Measurements from ENCODE around the gene FRAS1. TPM values are rescaled to one million over a fixed set of nuclear protein-coding genes. Genes with fewer than 3 reads are reported as not detected.
"Not testable (repeated sequence)": the region's sequence is repeated elsewhere in the genome, so short reads cannot be mapped to it uniquely, and the experiment has no call there.

FRAS1 gene
- total RNA-seq, 2 experiments from 2014 or later, result 0.04 to 0.24 TPM

DNA sequence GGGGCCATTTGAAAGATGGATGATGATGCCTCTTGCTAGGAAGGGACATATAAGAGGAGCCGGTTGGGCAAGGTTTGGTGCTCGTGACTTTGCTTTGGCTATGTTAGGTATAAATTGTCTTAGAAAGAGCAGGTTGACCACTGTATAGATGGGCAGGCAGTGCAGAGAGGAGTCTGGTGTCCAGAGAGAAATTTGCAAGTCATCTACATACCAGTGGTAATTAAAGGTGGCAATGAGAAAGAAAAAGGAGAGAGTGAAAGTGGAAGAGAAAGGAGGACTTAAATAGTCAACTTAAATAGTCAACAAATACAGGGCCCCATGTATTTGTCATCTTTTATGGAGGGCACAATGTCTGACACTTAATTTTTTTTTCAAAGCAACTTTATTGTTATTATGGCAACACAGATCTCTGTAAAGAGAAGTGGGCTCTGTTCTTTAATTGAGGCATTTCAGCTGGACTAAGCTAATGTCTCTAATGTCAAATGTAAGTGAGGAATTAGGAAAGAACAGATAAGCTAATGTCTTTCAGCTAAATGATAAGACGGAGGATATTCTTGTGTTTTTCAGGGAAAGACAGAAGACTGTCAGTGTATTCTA is 419.1 kb downstream of the FRAS1 start:
- Mint-ChIP-seq H3K27ac (no peak overlapping the region), H3K36me3 (no peaks in the 10 kb centered on the region), H3K9me3 (no peaks in the 10 kb centered on the region), H3K4me3 (no peak overlapping the region), H3K27me3 (no peaks in the 10 kb centered on the region), H3K4me1 (no peaks in the 10 kb centered on the region)
- DNase-seq, result no peak

DNA sequence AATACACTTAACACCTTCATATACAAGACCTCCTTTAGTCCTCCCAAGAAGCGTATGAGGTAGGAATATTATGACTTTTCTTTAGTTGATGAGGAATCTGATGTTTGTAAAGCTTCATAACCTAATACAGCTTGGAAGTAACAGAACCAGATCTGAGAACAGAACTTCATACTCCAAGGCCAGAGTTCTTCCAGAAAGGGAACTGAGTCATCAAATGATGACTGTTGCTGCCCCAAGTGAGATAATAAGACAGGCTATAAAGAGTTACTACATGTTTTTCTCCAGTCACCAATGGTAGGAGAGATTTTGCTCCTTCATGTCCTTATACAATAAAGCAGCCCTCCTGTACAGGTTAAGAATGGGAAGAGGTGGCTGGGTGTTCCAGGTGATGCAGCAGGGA is 420.2 kb downstream of the FRAS1 start:
- no peaks in the 10 kb centered on the region for H3K27me3 Mint-ChIP-seq
- H3K4me1 Mint-ChIP-seq, result no peaks in the 10 kb centered on the region
- no peaks in the 10 kb centered on the region for H3K9me3 Mint-ChIP-seq
- H3K27ac Mint-ChIP-seq, result no peak overlapping the region
- H3K36me3 Mint-ChIP-seq, result no peaks in the 10 kb centered on the region
- H3K4me3 Mint-ChIP-seq, result no peak overlapping the region
- DNase-seq, result no peak

DNA sequence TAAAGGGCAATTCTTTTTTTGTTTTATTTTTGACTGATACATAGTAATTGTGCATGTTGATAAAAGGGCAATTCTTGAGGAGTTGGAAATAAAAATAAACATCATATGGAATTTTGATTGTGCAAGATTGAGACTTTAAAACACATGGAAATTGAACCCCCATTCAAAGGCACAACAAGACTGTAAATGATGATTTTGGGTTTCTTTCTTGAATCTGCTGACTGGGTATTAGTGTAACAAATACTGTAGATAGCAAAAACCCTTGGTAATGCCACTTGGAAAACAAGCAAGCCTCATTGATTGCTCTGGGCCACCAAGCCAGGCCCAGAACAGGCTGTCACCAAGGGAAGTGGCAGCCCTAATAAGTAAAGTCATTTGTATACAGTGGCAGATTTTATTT is 421.4 kb downstream of the FRAS1 start:
- Mint-ChIP-seq H3K36me3 (no peaks in the 10 kb centered on the region), H3K4me1 (no peaks in the 10 kb centered on the region), H3K4me3 (no peak overlapping the region), H3K9me3 (no peaks in the 10 kb centered on the region), H3K27me3 (no peaks in the 10 kb centered on the region), H3K27ac (no peak overlapping the region)
- no peak for DNase-seq

DNA sequence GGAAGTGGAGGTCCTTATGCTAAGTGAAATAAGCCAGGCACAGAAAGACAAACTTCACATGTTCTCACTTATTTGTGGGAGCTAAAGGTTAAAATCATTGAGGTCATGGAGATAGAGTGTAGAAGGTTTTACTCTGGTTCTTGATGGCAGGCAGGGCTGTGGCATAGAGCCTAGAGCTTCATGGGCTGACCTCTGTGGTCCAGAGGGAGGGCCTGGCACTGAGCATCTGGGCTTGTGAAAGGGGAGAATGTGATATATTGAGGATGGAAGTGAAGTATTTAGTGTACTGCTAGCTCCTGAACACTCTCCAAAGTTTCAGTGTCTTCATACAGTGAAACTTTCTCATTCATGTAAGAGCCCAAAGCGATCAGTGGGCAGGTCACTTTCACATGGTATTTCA is 423.2 kb downstream of the FRAS1 start:
- H3K9me3 Mint-ChIP-seq, result no peaks in the 10 kb centered on the region
- H3K4me3 Mint-ChIP-seq, result no peak overlapping the region
- H3K27ac Mint-ChIP-seq, result no peak overlapping the region
- no peak for DNase-seq
- no peaks in the 10 kb centered on the region for H3K4me1 Mint-ChIP-seq
- no peaks in the 10 kb centered on the region for H3K27me3 Mint-ChIP-seq
- no peaks in the 10 kb centered on the region for H3K36me3 Mint-ChIP-seq

DNA sequence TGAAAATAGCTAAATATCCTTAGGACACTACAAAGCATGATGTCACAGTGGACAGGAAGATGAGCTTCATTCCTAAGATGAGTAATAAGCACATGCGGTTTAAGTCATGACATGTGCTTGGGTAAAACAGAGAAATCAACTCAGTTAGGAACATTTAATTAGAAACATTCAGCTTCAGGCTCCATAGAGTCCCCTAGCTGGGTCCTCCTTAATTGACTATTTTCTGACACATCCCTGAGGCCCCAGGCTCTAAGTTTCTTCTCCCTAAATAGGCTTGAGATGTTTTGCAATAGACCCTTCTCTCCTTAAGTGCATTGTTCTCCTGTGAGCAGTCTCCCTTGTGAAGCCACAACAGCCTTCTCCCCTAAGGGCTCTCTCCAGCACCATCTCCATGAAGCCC is 424.1 kb downstream of the FRAS1 start:
- H3K27ac Mint-ChIP-seq, result no peak overlapping the region
- no peaks in the 10 kb centered on the region for H3K4me1 Mint-ChIP-seq
- no peaks in the 10 kb centered on the region for H3K27me3 Mint-ChIP-seq

DNA sequence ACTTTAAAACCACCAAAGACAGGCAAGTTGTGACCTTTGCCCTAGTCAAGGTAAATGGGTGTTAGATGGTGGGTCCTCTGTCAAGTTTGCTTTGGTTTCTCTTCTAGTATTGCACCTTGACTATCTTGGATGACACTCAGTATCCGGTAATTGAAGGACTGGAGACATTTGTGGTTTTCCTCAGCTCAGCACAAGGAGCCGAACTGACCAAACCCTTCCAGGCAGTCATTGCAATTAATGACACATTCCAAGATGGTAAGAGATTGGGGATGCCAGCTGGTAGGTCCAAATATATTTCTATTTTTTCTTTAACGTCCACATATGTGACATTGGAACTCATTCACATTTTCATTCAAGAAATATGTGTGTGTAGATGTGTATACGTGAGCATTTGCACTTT is 425.2 kb downstream of the FRAS1 start:
- DNase-seq, result no peak
- no peaks in the 10 kb centered on the region for H3K4me1 Mint-ChIP-seq
- H3K27me3 Mint-ChIP-seq, result no peaks in the 10 kb centered on the region
- no peaks in the 10 kb centered on the region for H3K9me3 Mint-ChIP-seq
- H3K36me3 Mint-ChIP-seq, result no peaks in the 10 kb centered on the region
- no peak overlapping the region for H3K4me3 Mint-ChIP-seq
- no peak overlapping the region for H3K27ac Mint-ChIP-seq

More for the DNA sequence above, 424.1 kb downstream of the FRAS1 start:
- no peaks in the 10 kb centered on the region for H3K9me3 Mint-ChIP-seq
- no peaks in the 10 kb centered on the region for H3K36me3 Mint-ChIP-seq
- no peak overlapping the region for H3K4me3 Mint-ChIP-seq
- DNase-seq, result no peak

DNA sequence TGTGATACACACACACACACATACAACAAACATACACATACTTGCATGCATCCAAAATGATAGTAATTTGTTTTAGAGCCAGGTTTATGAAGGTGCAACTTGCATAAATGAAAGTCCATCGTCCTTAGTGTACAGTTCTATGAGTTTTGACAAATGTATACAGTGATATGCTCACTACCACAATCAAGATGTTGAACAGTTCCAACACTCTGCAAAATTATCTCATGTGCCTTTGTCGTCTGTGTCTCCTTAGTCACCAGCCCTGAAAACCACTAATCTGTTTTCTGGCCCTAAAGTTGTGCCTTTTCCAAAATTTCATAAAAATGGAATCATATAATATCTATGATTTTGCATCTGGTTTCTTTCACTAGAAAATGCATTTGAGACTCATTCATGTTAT is 426.7 kb downstream of the FRAS1 start:
- Mint-ChIP-seq H3K4me1 (no peaks in the 10 kb centered on the region), H3K27me3 (no peaks in the 10 kb centered on the region), H3K36me3 (no peaks in the 10 kb centered on the region), H3K9me3 (no peaks in the 10 kb centered on the region), H3K27ac (no peak overlapping the region), H3K4me3 (no peak overlapping the region)
- DNase-seq, result no peak

DNA sequence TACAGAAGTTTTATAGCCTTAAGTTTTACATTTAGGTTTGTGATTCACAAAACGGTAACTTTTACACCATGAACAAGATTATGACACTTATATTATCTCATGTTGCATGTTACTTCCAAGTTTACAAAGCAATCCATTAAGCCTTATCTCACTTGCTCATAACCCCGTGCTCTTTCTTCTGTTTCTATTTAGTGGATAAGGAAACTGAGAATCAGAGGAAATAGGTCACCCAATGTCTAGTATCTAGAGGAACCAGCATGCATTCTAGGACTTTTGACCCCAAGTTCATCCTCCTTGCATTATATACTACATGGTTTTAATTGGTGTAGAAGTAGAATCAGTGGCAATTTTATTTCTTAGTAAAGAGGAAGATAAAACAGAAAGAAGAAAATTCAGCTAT is 427.5 kb downstream of the FRAS1 start:
- H3K4me1 Mint-ChIP-seq, result no peaks in the 10 kb centered on the region
- DNase-seq, result no peak
- no peak overlapping the region for H3K27ac Mint-ChIP-seq
- H3K36me3 Mint-ChIP-seq, result no peaks in the 10 kb centered on the region
- peaks cover 1% of the 10 kb centered on the region for H3K27me3 Mint-ChIP-seq
- no peak overlapping the region for H3K4me3 Mint-ChIP-seq
- no peaks in the 10 kb centered on the region for H3K9me3 Mint-ChIP-seq

DNA sequence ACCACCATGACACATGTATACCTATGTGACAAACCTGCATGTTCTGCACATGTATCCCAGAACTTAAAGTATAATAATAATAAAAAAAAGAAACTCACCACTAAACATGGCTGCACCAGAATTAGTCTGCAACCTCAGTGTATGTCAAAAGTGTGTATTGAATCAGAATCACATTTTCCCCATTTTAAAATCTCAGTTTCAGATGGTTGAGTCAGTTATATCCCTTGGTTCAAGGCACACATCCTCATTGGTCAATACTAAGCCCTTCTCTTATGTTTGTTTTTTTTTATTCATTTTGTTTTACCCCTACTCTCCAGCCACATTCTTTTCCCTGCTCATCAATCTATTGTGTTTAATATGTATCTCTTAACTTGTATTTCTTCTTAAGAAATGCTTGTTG is 436.6 kb downstream of the FRAS1 start:
- Mint-ChIP-seq H3K27me3 (peaks cover 16% of the 10 kb centered on the region), H3K36me3 (no peaks in the 10 kb centered on the region)

DNA sequence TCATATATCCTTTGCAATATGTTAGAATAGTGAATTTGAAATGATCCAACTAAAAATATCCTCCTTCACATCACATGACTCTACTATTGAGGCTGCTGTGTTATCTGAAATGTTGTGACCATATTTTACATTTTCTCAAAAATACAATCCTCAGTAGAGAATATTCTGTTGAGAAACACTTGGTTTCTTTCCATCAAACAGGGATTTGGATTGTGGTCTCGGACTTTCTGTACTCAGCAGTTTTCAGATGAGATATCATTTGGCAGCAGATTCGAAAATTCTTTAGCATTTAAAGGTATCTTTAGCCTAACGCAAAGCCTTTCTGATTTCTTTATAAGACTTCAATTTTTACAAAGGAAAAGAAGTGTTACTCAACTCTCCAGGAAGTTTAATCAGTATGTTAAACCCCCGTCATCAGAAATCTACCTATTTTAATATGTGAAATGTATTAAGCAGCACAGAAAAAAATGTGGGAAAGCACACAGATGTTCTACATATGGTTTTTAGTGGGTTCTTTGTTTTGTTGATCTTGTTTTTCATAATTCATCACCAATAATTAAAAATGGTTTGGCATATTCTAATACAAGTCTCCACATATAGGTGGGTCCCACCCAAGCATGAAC is 439.0 kb downstream of the FRAS1 start:
- H3K4me1 Mint-ChIP-seq, result no peaks in the 10 kb centered on the region
- H3K4me3 Mint-ChIP-seq, result no peak overlapping the region
- no peak for DNase-seq
- H3K27ac Mint-ChIP-seq, result no peak overlapping the region
- H3K36me3 Mint-ChIP-seq, result no peaks in the 10 kb centered on the region
- H3K9me3 Mint-ChIP-seq, result no peaks in the 10 kb centered on the region
- H3K27me3 Mint-ChIP-seq, result peaks cover 3% of the 10 kb centered on the region

More for the DNA sequence above, 436.6 kb downstream of the FRAS1 start:
- Mint-ChIP-seq H3K27ac (no peak overlapping the region), H3K4me1 (no peaks in the 10 kb centered on the region), H3K4me3 (no peak overlapping the region), H3K9me3 (no peaks in the 10 kb centered on the region)
- DNase-seq, result no peak

DNA sequence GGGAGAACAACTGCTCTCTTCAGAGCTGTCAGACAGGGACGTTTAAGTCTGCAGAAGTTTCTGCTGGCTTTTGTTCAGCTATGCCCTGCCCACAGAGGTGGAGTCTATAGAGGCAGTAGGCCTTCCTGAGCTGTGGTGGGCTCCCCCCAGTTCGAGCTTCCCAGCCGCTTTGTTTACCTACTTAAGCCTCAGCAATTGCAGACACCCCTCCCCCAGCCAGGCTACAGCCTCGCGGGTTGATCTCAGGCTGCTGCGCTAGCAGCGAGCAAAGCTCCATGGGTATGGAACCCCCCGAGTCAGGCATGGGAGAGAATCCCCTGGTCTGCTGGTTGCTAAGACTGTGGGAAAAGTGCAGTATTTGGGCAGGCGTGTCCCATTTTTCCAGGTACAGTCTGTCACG is 449.1 kb downstream of the FRAS1 start:
- not testable (repeated sequence) for H3K4me1 Mint-ChIP-seq, H3K27me3 Mint-ChIP-seq, H3K9me3 Mint-ChIP-seq, DNase-seq, H3K27ac Mint-ChIP-seq, H3K4me3 Mint-ChIP-seq, H3K36me3 Mint-ChIP-seq

DNA sequence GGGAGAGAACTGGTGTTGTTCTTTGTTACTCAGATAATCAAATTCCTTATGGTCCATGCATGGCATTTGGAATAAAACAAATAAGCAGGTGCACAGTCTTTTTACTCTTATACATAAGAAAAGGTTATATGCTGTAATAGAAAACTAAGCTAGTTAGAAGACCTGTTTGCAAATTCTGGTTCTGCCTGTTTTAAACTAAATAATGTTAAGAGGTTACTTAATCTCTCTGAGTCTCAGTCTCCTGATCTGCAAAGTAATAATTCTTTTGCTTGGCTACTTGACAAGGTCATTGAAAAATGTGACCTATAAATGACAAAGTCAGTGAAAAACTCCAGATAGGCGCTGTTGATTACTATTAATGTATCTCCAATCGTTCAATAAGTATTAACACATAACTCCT is 451.9 kb downstream of the FRAS1 start:
- H3K27ac Mint-ChIP-seq, result no peak overlapping the region
- no peaks in the 10 kb centered on the region for H3K36me3 Mint-ChIP-seq
- H3K4me1 Mint-ChIP-seq, result no peaks in the 10 kb centered on the region
- H3K9me3 Mint-ChIP-seq, result no peaks in the 10 kb centered on the region
- DNase-seq, result no peak
- H3K27me3 Mint-ChIP-seq, result peaks cover 3% of the 10 kb centered on the region
- no peak overlapping the region for H3K4me3 Mint-ChIP-seq

DNA sequence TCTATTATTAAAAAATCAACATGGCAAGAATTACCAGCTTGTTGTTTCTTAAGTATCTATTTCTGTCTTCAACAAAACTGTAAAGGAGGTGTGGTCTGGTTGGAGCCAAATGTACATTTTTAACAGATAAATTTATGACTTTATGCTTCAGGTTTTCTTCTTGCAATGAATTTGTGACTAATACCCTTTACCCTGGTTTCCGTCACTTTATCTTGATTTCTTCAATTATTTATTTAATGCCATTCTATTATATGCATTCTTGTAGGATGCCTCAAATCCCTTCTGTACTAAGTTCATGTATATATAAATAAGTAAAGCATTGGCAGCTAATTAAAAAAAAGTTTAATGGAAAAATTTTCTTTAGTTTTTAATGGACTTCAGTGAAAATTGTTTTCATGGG is 453.0 kb downstream of the FRAS1 start:
- Mint-ChIP-seq H3K4me3 (no peak overlapping the region), H3K4me1 (no peaks in the 10 kb centered on the region), H3K36me3 (no peaks in the 10 kb centered on the region), H3K27me3 (peaks cover 3% of the 10 kb centered on the region), H3K27ac (no peak overlapping the region), H3K9me3 (no peaks in the 10 kb centered on the region)
- DNase-seq, result no peak

DNA sequence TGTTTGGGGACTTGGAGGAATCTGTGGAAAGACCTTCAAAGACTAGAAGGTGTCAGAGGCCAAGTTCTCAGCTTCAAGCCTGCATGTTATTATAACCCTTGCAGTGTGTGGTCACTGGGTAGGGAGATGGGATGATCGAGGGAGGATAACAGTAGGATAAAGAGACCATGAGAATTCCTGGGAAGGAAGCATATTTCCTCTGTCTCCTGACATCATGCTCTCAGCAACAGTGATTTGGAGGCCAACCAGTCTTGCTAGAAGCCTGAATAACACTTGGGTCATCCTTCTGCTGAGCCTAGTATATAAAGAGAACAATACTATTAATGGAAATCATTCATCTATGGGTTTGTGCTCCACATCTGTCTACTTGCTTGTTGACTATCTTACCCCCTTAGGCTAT is 453.6 kb downstream of the FRAS1 start:
- Mint-ChIP-seq H3K4me1 (no peaks in the 10 kb centered on the region), H3K36me3 (no peaks in the 10 kb centered on the region), H3K9me3 (no peaks in the 10 kb centered on the region), H3K27ac (no peak overlapping the region), H3K4me3 (no peak overlapping the region), H3K27me3 (peaks cover 3% of the 10 kb centered on the region)
- DNase-seq, result no peak

DNA sequence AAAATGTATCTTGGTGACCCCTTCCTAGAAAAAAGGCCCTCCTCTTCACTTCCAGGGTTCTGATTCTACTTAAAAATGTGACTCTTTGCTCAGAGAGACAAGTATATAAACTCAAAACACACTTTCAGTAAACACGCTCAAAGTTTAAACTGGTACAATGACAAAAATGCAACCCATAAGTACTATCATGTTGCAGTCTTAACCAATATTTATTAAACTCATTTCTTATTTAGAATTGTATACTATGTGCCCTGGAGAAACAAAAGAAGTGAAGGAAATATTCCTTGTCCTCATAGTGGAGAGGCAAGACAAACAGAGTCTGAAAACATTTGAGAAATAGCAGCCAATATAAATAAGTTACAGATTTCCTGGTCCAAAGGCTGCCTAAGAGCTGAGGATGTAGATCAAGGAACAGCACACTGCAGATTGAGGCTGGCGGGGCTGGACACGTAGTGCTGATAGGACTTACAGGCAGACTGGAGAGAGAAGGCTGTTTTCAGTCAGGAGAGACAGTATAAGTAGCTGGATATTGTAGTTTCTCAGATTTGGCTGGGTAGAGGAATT is 455.3 kb downstream of the FRAS1 start:
- H3K36me3 Mint-ChIP-seq, result no peaks in the 10 kb centered on the region
- H3K27me3 Mint-ChIP-seq, result no peaks in the 10 kb centered on the region
- no peak overlapping the region for H3K4me3 Mint-ChIP-seq
- no peaks in the 10 kb centered on the region for H3K9me3 Mint-ChIP-seq
- H3K4me1 Mint-ChIP-seq, result peaks cover 3% of the 10 kb centered on the region
- DNase-seq, result no peak
- H3K27ac Mint-ChIP-seq, result no peak overlapping the region

DNA sequence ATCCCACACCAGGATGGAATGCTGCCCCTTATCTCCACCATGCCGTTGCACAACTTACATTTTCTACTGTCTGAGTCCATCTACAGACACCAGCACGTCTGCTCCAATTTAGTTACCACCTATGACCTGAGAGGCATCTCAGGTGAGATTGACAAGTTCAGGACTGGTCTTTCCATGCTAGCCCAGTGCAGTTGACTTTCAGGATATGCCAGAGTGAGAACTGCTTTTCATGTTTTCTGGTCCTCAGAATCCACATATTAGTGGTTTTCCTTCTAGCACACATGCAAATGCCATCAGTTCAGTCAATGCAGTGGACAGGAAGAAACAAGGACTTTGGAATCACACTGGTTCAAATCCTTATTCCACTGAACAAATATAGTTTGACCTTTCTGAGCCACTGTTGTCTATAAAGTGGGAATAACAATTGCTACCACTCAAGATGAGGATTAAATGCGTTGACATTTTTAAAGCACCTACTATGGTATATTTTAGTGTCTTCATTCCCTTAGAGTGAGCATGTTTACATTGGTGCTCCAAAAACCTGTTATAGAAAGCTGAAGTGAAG is 456.4 kb downstream of the FRAS1 start:
- H3K27ac Mint-ChIP-seq, result no peak overlapping the region
- H3K4me3 Mint-ChIP-seq, result no peak overlapping the region
- DNase-seq, result no peak
- H3K4me1 Mint-ChIP-seq, result peaks cover 3% of the 10 kb centered on the region
- no peaks in the 10 kb centered on the region for H3K27me3 Mint-ChIP-seq
- no peaks in the 10 kb centered on the region for H3K9me3 Mint-ChIP-seq
- no peaks in the 10 kb centered on the region for H3K36me3 Mint-ChIP-seq
